HG03342 (cell line): ENCODE results near the gene TNK2.

Experiments
- ATAC-seq: cut with Tn5 transposase; IDR thresholded peaks from one replicate; pipeline ENCODE4 v1.9.1; 2021; ENCODE audit warnings: mild to moderate bottlenecking, moderate library complexity; ENCODE audit not compliant: unreplicated experiment

The TNK2 gene

DNA sequence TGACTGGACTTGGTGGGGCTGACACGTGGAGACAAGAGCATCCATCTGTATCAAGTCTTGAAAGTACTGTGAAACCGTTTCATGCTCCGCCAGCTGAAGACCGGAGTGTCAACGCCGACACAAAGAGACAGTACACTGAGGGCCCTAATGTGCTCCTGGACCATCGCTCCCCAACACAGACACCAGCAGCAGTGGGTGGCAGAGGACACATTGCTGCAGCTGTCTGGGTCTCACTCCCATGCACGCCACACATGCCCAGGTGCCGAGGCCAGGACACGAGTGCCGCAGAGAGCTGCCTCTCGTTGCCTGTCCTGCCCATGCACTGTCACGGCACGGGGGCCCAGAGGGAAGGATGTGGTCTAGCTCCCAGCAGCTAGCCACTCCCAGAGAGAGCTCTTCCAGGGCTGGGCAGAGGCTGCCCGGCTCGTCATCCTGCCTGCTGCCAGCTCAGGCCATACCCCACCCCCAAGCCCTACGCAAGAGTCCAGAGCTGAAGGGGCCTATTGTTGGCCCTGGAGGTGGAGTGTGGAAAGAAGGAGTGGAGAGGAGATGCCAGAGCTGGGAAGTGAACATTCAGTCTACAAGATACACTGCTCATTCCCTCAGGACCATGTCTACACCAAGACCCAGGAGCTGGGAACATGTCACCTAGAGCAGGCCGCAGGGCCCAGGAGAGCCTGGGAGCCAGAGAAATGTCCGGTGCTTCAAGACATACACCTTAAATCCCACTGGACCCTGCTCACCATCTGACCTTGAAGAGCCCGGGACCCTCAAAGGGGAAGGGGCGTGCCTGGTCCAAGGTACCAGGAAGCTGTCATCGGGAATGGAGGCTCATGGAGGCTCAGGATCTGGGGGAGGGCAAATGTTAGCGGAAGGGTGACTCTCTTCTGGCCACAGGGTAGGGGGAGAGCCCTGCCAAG lies 7.7 kb downstream of the TNK2 start:
- ATAC-seq, result peak; percentile 39

DNA sequence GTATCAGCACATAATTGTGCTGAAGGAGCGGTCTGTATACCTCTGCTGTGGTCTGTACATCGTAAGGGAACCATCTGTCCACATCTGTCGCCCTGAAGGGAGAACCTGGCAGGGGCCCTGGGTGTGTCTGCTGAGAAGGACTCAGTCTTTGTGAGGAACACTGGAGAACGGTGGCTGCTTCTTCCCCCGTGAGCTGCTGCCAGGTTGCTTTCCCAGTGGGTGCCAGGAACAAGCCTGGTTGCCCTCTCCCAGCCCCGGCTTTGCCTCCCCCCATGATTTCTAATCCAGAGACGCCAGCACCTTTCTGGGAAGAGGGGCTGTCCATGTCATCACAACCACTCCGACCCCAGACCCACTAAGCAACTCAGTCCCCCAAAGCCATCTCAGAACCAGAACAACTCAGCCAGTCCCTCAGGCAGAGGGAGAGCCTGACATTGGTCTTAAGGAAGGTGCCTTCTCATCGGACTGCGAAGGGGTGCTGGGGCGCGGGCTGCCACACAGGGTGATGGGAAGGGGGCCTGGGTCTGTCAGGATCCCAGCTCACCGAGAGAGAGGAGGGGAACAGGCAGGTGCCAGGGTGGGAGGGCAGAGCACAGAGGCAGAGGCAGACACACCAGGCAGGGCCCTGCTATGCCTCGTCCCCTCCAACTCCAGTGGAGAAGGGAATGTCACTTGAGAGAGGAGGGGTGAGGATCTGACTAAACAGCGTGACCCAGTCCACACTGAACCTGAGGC lies 8.5 kb downstream of the TNK2 start:
- ATAC-seq, result no peak

DNA sequence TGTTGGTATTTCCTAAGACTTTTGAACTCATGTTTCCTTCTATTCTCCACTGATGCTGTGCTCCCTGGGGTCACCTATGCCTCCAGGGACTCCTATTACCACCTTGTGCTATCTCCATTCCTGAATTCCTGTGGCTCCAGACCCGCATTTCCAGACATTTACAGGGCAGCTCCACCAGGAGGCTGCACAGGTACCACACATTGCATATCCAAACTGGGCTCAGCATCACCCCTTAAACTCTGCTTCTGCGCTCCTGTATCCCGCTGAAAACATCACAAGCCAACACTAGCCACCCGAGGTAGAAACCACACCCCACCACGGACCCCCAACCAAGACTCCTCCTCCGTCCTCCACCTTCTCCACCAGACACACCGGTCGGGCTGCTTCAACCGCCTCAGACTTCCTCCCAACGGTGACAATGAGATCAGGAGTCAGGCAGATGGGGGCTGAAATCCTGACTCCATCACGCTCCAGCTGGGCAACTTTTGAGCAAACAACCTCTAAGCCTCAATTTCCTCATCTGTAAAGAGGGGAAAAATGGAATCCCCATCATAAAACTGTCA lies 10.4 kb downstream of the TNK2 start:
- ATAC-seq, result no peak

DNA sequence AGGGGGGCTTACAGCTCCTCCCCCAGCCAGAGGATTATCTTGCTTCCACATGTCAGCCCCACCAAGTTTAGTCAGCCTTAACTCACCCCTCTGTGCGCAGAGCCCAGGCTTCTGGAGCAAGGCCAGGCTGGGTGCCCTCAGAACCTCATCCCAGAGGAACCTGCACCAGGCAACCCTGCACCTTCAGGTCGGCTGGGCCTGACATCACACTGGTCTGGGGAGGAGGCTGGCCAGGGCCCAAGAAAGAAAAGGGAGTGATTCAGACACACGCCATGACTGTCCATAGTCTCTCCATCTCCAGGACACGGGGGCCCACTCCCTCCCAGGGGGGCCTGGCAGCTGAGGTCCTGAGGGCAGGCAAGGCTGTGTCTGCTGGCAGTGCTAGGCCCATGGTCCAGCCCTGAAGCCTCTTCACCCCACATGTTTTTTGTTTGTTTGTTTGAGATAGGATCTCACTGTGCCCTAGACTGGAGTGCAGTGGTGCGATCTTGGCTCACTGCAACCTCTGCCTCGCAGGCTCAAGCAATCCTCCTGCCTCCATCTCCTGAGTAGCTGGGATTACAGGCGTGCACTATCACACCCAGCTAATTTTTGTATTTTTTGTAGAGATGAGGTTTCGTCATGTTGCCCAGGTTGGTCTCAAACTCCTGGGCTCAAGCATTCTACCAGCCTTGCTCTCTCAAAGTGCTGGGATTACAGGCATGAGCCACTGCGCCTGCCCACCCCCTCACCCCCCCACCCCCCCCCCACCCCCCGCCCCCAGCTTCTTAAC lies 11.1 kb downstream of the TNK2 start:
- no peak for ATAC-seq

DNA sequence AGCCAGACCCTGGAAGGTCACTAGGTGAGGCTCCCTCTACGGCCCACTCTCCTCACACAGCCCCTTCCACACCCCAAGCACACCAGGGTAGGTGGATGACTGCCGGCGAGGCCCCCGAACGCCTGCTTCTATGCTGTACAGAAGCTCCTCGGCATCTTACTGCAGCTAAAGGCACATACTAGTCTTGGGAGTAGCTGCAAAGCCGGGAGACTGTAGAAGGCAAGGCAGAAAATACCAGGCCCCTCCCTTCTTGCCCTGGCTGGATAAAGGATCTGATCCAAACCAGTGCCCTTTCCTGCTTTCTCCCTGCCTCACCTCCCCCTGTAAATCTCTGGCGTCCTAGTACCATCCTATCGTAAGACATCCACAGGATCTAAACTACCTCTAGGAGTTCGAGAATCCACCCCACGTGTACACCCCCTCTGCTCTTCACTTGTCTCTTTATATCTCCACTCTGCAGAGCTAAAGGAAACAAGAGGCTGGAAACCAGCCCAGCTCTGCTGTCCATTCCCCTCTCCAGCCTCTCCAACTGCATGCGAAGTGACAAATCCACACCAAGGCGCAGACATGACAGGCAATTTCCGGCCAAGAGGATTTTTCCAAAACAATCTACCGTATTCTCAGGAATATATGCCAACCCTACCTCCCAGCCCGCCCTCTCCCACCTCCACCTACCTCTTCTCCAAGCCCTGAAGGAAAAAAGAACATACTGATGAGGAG lies 11.8 kb downstream of the TNK2 start:
- ATAC-seq, result peak; percentile 1

DNA sequence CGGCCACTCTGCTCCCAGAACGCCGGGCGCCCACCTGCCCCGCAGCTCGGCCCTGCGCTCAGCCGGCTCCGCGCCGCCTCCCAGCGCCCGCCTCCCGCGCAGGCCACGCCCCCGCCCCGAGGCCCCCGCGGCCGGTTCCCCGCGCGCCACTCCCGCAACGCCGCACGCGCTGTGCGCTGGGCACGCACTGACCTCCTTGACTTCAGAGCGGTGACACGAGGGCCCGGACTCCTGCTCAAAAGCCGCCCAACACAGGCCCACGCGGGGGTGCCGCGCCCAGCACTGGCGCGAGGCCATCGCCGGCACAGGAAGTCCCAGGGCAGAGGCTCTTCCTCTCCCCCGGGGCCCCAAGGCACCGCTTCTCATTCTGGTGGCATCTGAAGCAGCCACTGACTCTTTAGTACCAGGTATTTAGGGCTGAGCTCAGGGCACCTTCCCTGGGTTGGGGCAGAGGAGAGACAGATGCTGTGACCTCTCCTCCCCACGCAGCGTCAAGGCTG lies 12.4 kb downstream of the TNK2 start:
- ATAC-seq, result peak; percentile 41

DNA sequence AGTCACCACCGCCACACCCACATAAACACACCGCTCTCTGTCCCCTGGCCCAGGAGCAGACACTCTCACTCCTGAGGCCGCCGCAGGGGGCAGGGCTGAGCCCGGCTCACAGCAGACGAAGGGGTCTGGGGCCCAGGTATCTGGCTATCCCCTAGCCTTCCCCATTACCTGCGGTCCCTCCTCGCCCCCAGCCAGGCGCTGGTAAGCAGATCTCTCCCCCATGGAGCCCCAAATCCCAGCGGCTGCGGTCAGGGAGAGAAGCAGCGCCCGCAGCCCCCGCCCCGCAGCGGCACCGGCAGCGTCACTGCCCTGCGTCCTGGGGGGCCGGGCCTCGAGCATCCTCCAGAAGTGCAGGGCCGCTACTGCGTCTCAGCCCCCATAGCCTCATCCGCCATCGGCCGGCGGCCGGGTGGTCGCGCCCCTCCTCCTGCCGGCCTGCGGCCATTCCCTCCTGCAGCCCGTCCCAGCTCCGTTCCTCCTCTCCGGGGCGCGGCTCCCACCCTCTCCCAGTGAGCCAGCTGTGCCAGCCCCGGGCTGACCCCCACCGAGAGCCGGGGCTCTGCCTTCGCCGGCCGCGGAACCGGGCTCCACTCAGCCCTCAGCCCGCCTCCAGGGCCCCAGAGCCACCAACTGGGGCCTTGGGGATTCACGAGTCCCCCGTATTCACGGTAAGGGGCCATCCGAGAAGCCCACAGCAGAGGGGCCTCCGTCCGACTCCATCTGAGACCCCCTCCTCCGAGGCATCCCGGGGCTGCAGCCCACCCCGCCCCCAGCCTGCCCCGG lies 13.1 kb downstream of the TNK2 start:
- ATAC-seq, result peak; percentile 53

DNA sequence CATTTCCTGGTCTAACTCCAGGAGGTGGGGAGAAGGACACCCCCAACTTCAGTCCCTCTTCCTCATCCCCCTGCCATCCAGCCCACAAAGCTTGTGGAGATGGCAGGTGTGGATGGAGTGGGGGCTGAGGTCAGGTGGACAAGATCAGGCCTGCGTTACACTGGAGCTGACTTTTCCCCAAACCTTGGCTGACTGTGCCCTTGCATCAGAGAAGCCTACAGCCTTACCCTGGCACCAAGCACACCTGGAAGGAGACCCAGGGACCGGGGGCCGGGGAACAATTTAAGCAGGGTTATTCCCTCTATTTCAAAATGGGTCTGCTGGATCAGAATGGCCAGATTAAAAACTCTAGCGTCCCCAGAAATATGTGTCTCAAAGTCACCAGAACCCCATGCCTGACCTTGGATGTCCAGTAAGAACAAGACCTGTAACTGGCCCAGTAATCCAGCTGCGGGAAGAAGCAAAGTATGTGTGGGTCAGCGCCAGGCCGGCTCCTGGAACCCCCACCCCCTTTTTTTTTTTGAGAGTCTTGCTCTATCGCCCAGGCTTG lies 14.4 kb downstream of the TNK2 start:
- no peak for ATAC-seq

DNA sequence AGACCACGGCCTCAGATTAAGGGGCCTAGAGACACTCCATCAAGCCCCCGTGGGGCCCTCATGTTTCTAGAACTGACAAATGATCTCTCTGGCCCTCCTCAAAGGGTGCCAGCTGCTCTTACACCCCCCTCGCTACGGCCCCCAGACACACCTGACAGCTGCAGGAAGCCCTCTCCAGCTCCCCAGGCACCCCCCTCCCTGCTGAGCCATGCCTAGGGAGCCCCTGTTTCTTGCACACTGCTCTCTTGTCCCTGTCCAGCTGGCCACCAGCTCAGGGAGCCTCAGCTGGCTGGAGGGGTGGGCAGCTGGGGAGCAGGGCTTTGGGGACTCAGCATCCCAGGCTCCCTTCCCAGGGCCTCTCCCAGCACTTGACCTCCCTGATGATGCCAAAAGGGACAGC lies 14.8 kb downstream of the TNK2 start:
- no peak for ATAC-seq

DNA sequence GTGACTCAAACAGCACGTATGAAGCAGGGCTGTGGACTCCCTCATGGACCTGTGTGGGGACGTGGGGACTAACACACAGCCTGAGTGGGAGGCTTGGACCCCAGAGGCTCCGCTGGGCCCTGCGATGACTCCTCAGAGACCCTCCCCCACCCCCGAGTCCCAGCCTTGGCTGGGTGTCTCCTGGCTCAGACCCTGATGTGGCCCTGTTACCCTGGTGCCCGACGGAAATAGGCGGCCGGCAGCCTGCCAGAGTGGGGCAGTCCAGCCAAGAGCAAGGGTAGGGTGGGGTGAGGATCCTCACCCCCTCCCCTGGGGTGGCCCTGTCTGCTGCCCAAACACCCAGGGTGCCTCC lies 15.3 kb downstream of the TNK2 start:
- ATAC-seq, result no peak

DNA sequence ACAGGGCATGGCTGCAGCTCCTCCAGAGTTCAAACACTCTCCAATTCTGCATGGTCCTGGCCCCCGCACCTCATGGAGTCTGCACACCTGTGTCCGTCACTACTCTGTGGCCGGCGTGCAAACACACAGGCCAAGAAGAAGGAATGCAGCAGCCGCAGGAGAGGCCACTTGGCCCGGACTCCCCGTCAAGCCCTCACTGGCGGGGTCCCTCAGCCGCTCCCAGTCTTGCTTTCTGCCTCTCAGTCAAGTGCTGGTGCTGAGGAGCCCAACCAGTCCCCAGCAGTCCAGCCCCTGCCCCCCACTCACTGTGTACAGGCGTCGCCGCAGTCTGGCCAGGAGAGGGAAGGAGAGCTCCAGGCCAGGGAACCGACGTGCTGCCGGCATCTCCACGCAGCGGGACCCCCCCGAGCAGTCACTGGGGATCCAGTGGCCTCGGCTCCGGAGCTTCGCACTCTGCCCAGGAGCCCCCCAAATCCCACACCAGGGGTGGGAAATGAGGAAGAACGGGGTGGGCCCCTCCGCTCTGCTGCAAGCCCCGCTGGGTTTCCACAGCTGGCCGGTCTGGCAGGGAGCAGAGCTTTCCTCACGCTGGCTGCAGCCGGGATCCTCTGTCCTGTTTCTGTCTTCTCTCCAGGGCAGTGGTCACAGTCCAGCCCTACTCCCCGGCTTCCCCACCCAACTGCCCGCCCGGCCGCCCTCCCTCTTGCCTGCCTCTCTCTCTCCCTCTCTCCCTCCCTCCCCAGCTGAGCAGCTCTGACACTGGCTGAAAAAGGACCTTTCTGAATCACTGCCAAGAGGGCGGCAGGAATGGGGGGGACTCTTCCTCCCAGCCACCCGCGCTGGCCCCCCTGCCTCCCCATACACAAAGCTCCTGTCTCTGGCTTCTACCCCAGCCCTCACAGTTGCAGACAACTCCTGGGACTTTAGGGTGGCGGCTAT lies 16.0 kb downstream of the TNK2 start:
- no peak for ATAC-seq

DNA sequence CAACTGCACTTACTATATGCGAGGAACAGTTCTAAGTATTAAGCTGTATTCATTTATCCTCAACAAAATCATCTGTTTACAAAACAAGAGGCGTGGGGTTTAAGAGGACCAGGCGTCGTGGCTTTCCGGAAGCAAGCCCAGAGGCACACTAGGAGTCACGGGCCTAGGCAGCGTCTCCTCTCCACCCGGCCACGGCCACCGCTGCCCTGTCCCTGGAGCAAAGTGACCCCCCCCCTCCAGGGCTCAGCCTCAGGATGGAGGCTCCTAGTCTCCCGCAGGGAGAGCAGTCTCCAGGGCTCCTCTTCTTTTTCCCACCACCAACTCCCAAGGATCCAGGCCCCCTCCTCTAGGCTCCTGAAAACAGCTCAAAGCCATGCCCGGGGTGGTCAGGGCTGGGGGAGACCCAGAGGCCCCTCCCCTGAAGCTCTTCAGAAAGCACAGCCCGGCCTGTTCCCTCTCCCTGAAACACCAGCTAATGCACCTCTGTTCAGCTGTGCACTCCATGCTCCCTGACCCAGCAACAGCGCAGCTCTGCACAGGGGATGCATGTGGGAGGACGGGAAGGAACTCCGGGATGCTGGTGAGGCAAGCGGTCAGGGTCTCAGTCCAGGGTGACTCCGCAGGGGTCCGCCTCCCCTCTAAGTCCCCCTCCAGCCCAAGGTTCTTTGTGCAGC lies 16.8 kb downstream of the TNK2 start:
- no peak for ATAC-seq

DNA sequence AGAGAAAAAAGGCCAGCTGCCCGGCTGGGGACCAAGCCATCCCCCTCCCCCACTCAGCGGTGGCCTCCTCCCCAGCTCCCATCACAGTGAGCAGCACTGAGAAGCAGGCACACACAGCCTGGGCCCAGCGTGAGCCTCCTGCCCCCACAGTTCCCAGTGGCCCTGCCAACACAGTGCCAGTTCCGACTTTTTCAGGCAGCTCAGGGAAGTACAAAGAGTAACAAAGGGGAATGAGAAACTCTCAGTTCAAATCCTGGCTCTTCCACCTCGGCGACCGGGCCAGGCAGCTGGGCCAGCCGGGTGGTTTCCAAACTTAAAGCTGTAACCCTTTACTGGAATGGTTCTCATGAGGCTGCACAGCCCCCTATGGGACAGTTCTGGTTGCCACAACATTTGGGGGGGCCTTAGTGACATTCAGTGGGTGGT lies 18.5 kb downstream of the TNK2 start:
- ATAC-seq, result no peak

DNA sequence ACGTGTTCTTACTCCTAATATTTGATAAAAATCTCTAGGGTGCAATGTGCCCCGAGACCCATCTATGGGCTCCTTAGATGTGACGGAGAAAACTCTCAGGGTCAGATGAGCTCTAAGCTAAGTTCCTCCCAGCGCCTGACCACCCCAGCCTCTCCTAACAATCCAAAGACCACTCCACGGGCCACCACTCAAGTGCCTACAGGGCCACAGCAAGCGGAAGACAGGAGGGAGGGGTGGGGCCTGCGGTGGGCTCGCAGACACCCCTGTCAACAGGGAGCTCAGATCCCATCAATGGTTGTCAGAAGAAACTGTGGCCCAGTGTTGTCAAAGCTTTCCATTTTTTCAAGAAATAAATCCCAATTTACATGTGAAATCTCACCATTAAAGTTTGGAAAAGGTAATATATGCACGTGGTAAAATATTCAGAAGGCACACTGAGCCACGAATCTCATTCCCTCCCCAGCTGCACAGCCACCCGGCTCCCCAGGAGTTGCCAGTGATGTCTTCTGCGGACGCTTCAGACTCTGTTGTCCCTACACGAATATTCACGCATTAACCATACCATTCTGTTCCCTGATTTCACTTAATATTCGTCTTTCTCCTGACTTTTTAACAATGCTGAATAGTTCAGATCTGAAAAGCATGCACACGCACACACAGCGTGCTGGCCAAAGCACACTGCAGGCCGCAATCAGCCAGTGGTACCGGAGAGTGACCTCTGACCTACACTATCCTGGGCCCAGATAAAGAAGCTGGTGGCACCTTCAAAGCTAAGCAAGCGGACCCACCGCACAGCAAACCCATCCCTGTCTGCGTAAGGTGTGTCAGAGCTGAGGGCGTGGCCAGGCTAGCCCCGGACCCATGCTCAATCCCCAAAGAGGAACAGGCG lies 19.1 kb downstream of the TNK2 start:
- no peak for ATAC-seq

DNA sequence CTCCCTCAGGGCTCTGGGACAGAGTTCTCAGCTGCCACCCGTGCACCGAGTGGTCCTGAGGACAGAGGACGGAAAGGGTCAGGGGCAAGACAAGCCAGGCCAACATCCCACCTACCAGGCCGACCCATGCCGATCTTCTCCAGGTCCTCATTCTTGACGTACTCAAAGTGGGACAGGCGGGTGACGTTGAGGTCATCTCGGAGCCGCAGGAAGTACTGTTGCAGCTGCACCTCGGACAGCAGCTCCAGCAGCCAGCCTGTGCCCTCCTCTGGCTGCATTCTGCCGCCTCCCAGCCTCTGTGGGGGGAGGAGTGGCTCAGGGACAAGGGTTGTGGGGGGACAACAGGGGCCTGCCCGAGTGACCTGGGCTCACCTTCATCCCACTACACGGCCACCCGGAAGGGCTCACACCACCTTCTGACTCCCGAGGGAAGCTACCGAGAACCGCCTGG lies 20.0 kb downstream of the TNK2 start:
- no peak for ATAC-seq

DNA sequence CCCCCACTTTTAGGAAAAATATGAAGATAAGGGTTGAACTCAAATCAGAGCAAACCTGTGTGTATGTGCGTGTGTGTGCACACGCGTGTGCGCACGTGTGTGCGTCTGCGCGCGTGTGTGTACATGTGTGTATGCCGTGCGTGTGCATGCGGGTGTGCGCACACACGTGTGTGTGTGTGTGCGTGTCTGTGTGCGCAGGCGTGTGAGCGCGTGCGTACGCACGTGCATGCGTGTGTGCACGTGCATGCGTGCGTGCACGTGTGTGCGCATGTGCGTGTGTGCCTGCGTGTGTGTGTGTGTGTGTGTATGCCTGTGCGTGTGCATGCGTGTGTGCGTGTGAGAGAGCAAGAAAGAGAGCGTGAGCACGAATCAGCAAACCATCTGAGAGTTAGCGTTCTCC lies 20.7 kb downstream of the TNK2 start:
- no peak for ATAC-seq
